CD14-positive monocyte (primary cell): Measurements from ENCODE around the gene ALDH9A1. TPM values are rescaled to one million over a fixed set of nuclear protein-coding genes. Genes with fewer than 3 reads are reported as not detected.

ENCODE experiments used
- DNase-seq, 3 donors: peaks; one replicate each; pipeline ENCODE4 v3.0.0-alpha.2; 2011 to 2022
- H2AFZ ChIP-seq: 2 replicates; pipeline ENCODE4 v1.6.0; 2012; ENCODE audit warnings: mild to moderate bottlenecking, low read depth, low read length, inconsistent platforms; ENCODE audit not compliant: insufficient read depth, poor library complexity, severe bottlenecking
- H3K27ac ChIP-seq, 2 donors: 1 replicate in 1 of 2; 2 replicates in 1 of 2; pipeline ENCODE4 v1.5.1; 2012 to 2013; ENCODE audit warnings: low read length in 2 of 2, control low read depth in 1 of 2, inconsistent platforms in 1 of 2, low read depth in 1 of 2, mild to moderate bottlenecking in 1 of 2
- H3K27me3 ChIP-seq, 2 donors: one replicate each; pipeline versions ENCODE4 v1.6.0 to v1.6.1; 2011 to 2013; ENCODE audit warnings: low read length in 2 of 2; ENCODE audit not compliant: control insufficient read depth in 2 of 2, insufficient read depth in 2 of 2
- H3K36me3 ChIP-seq, 2 donors: replicated peaks in 1 of 2; 1 replicate in 1 of 2; 2 replicates in 1 of 2; pipeline versions ENCODE4 v1.5.1 to v1.6.1; 2012 to 2013; ENCODE audit warnings: low read length in 2 of 2, control low read depth in 1 of 2, inconsistent platforms in 1 of 2, mild to moderate bottlenecking in 1 of 2; ENCODE audit not compliant: insufficient read depth in 2 of 2, control insufficient read depth in 1 of 2
- H3K4me1 ChIP-seq, 2 donors: 1 replicate in 1 of 2; 2 replicates in 1 of 2; pipeline versions ENCODE4 v1.5.1 to v1.6.1; 2012 to 2013; ENCODE audit warnings: low read length in 2 of 2, control low read depth in 1 of 2, inconsistent platforms in 1 of 2, mild to moderate bottlenecking in 1 of 2, moderate library complexity in 1 of 2; ENCODE audit not compliant: insufficient read depth in 2 of 2, control insufficient read depth in 1 of 2
- H3K4me2 ChIP-seq: replicated peaks from 2 replicates; pipeline ENCODE3; 2012; ENCODE audit warnings: low read length, moderate library complexity, mild to moderate bottlenecking; ENCODE audit not compliant: poor library complexity, severe bottlenecking; ENCODE audit errors: extremely low read depth
- H3K4me3 ChIP-seq, 3 experiments: fragments of 200-600 bp in 1 of 3; sonication (generic) in 1 of 3; replicated peaks in 1 of 3; 1 replicate in 2 of 3; 2 replicates in 1 of 3; pipeline ENCODE4 v1.5.1; 2011 to 2013; ENCODE audit warnings: low read length in 3 of 3, mild to moderate bottlenecking in 3 of 3, control low read depth in 2 of 3, low read depth in 2 of 3, inconsistent platforms in 1 of 3, moderate library complexity in 1 of 3
- H3K79me2 ChIP-seq: 2 replicates; pipeline ENCODE4 v1.6.0; 2012; ENCODE audit warnings: mild to moderate bottlenecking, control low read depth, inconsistent platforms, low read length, moderate library complexity; ENCODE audit not compliant: insufficient read depth
- H3K9ac ChIP-seq: 2 replicates; pipeline ENCODE4 v1.6.0; 2017; ENCODE audit warnings: low read length, mild to moderate bottlenecking; ENCODE audit not compliant: insufficient read depth, poor library complexity, severe bottlenecking
- H3K9me3 ChIP-seq, 2 donors: replicated peaks in 1 of 2; 1 replicate in 1 of 2; 2 replicates in 1 of 2; pipeline versions ENCODE4 v1.5.1 to v1.6.1; 2012 to 2013; ENCODE audit warnings: low read length in 2 of 2, control low read depth in 1 of 2; ENCODE audit not compliant: control insufficient read depth in 1 of 2, insufficient read depth in 1 of 2
- H4K20me1 ChIP-seq: 2 replicates; pipeline ENCODE4 v1.6.0; 2012; ENCODE audit warnings: mild to moderate bottlenecking, low read length, control low read depth, moderate library complexity; ENCODE audit not compliant: insufficient read depth
- H3K27ac Mint-ChIP-seq, 7 donors: one replicate each; pipeline ENCODE4 v1.8.0; 2020; ENCODE audit warnings: mild to moderate bottlenecking in 7 of 7, mixed read lengths in 7 of 7, moderate library complexity in 6 of 7, inconsistent platforms in 2 of 7
- H3K27me3 Mint-ChIP-seq, 3 donors: one replicate each; pipeline ENCODE4 v1.8.0; 2021 to 2022; ENCODE audit warnings: low read depth in 3 of 3, mild to moderate bottlenecking in 3 of 3, mixed read lengths in 3 of 3, moderate library complexity in 3 of 3, inconsistent platforms in 1 of 3
- H3K36me3 Mint-ChIP-seq, 2 donors: one replicate each; pipeline ENCODE4 v1.8.0; 2020; ENCODE audit warnings: mixed read lengths in 2 of 2, inconsistent platforms in 1 of 2, mild to moderate bottlenecking in 1 of 2
- H3K4me1 Mint-ChIP-seq: one replicate; pipeline ENCODE4 v1.8.0; 2020; ENCODE audit warnings: mild to moderate bottlenecking, mixed read lengths
- H3K4me3 Mint-ChIP-seq, 2 donors: one replicate each; pipeline ENCODE4 v1.8.0; 2020; ENCODE audit warnings: mild to moderate bottlenecking in 2 of 2, mixed read lengths in 2 of 2, moderate library complexity in 1 of 2
- H3K9me3 Mint-ChIP-seq, 7 donors: one replicate each; pipeline ENCODE4 v1.8.0; 2020 to 2022; ENCODE audit warnings: mixed read lengths in 7 of 7, mild to moderate bottlenecking in 6 of 7, moderate library complexity in 6 of 7, inconsistent platforms in 2 of 7
- WGBS: methylation state at CpG from one replicate; pipeline ENCODE4 v1.1.5; 2013; ENCODE audit warnings: missing lambda C conversion rate; ENCODE audit not compliant: insufficient coverage; 5-methylcytosine and 5-hydroxymethylcytosine counted together
- intact Hi-C, 2 donors: fragments of 100-400 bp; cut with micrococcal nuclease; formaldehyde crosslinking; loops; one replicate each; pipeline versions ENCODE4 v1.15.0 to v1.15.1; 2023
- polyA plus RNA-seq, 3 donors: library from polyadenylated mRNA; depleted of rRNA in 1 of 3; unstranded in 2 of 3; stranded (reverse) in 1 of 3; fragments of 300-500 nt in 2 of 3; fragments of >200 nt in 1 of 3; fragmentation: Illumina TruSeq in 2 of 3; gene quantifications; 1 replicate in 2 of 3; 2 replicates in 1 of 3; pipeline ENCODE4 v1.2.3, GENCODE V29; 2012 to 2021
- TF ChIP-seq, protein P1 (sequence below): fragments of 200-600 bp; IDR thresholded peaks from one replicate; pipeline ENCODE4 v1.8.0; 2022; ENCODE audit warnings: antibody characterized with exemption, mild to moderate bottlenecking

Gene ALDH9A1
- polyA plus RNA-seq, 3 donors: 23.7 to 60.0 (median 57.7) TPM

DNA sequence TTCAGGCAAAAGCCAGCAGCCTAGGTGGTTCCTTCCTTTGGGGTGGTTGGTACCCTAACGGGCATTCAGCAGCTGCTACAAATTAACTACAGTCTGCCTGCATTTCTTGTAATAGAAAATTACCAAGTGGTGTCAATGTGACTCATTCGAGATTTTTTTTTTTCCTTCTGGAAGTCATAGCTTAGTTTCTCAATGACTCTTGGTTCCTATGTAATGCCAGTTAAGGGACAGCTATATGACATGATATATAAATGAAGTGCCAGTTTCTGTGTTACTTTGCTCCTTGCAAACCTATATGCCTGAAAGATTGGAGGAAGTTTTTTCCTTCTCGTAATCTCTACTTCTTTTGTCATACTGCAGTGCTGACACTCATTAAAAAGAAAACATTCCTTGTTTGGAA, 64.7 kb downstream of the ALDH9A1 start:
- Mint-ChIP-seq H3K27me3 (no peaks in the 10 kb centered on the region), H3K4me3 (no peak overlapping the region), H3K27ac (peak overlapping the region in 1 of 7 donors; percentile 63), H3K36me3 (peaks cover 17 to 19% of the 10 kb centered on the region in 2 donors), H3K4me1 (peaks cover 52% of the 10 kb centered on the region), H3K9me3 (peaks cover 0 to 7% (median 0%) of the 10 kb centered on the region in 7 donors)
- no peaks in the 10 kb centered on the region for H3K27me3 ChIP-seq
- peaks cover 76% of the 10 kb centered on the region for H3K79me2 ChIP-seq
- WGBS: no CpG with 5 or more reads among the region's 3 CpGs
- intact Hi-C loops: loop anchor here (5.0 to 10.0 kb wide), 5 partner anchors 34 to 131 kb away; partner anchors contain the start of genes ALDH9A1 (in 2 of the 2) and TMCO1 (in 1 of the 2)
- H4K20me1 ChIP-seq: peaks cover 19% of the 10 kb centered on the region
- H2AFZ ChIP-seq: no peak overlapping the region
- H3K4me1 ChIP-seq: peaks cover 45 to 71% of the 10 kb centered on the region in 2 donors
- H3K36me3 ChIP-seq: peaks cover 0 to 12% of the 10 kb centered on the region in 2 donors
- DNase-seq: peak; percentile 26 to 65 (median 50)
- no peak overlapping the region for H3K4me2 ChIP-seq
- H3K4me3 ChIP-seq: no peak overlapping the region
- H3K9ac ChIP-seq: no peak overlapping the region
- TF ChIP-seq, protein P1, sequence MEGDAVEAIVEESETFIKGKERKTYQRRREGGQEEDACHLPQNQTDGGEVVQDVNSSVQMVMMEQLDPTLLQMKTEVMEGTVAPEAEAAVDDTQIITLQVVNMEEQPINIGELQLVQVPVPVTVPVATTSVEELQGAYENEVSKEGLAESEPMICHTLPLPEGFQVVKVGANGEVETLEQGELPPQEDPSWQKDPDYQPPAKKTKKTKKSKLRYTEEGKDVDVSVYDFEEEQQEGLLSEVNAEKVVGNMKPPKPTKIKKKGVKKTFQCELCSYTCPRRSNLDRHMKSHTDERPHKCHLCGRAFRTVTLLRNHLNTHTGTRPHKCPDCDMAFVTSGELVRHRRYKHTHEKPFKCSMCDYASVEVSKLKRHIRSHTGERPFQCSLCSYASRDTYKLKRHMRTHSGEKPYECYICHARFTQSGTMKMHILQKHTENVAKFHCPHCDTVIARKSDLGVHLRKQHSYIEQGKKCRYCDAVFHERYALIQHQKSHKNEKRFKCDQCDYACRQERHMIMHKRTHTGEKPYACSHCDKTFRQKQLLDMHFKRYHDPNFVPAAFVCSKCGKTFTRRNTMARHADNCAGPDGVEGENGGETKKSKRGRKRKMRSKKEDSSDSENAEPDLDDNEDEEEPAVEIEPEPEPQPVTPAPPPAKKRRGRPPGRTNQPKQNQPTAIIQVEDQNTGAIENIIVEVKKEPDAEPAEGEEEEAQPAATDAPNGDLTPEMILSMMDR: no peak
- no peaks in the 10 kb centered on the region for H3K9me3 ChIP-seq
- H3K27ac ChIP-seq: no peak overlapping the region

DNA sequence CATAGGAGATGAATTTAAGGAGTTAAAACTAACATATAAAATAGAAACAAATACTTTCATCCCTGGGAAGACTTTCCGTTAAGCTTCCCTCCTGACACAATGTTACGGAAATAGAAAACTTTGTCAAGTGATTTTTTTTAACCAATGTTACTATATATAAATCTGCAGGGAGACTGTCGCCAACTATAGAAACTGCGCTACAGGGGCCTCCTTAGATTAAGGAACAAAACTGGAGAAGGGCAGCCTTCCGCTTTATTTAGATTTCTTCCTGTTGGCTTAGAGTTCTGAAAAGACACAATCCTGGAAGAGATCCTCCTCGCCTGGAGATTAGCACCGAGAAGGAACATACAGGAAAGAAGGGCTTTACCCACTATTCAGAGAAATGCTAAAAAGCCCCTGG, 65.9 kb downstream of the ALDH9A1 start:
- Histone ChIP-seq H3K9ac (peak overlapping the region; percentile 80), H3K4me2 (peak overlapping the region; percentile 89), H3K36me3 (peaks cover 0 to under 1% of the 10 kb centered on the region in 2 donors), H3K4me1 (peaks cover 46 to 73% of the 10 kb centered on the region in 2 donors), H3K79me2 (peaks cover 65% of the 10 kb centered on the region), H3K9me3 (no peaks in the 10 kb centered on the region), H4K20me1 (peaks cover 16% of the 10 kb centered on the region), H2AFZ (no peak overlapping the region), H3K27me3 (no peaks in the 10 kb centered on the region), H3K4me3 (peak overlapping the region; percentile 75 to 90 (median 83)), H3K27ac (peak overlapping the region; percentile 89 to 94)
- Mint-ChIP-seq H3K4me3 (no peak overlapping the region), H3K9me3 (peaks cover 0 to 6% (median 0%) of the 10 kb centered on the region in 7 donors), H3K36me3 (peaks cover 14% of the 10 kb centered on the region in 2 donors), H3K27me3 (no peaks in the 10 kb centered on the region), H3K27ac (peak overlapping the region in 2 of 7 donors; percentile 85 to 91), H3K4me1 (peaks cover 51% of the 10 kb centered on the region)
- intact Hi-C loops: loop anchor here (5.0 to 10.0 kb wide), 5 partner anchors 35 to 132 kb away; partner anchors contain the start of genes ALDH9A1 (in 2 of the 2) and TMCO1 (in 1 of the 2)
- peak in 2 of 3 donors; percentile 40 to 50 for DNase-seq
- no CpG with 5 or more reads among the region's 7 CpGs for WGBS
- TF ChIP-seq, protein P1: no peak
